Measurements from ENCODE around the gene GARIN3.

- TF ChIP-seq FOXM1 (IDR thresholded peaks at IDR 0.05; ENCODE audit: low read depth): no peak
- TF ChIP-seq, protein P1, sequence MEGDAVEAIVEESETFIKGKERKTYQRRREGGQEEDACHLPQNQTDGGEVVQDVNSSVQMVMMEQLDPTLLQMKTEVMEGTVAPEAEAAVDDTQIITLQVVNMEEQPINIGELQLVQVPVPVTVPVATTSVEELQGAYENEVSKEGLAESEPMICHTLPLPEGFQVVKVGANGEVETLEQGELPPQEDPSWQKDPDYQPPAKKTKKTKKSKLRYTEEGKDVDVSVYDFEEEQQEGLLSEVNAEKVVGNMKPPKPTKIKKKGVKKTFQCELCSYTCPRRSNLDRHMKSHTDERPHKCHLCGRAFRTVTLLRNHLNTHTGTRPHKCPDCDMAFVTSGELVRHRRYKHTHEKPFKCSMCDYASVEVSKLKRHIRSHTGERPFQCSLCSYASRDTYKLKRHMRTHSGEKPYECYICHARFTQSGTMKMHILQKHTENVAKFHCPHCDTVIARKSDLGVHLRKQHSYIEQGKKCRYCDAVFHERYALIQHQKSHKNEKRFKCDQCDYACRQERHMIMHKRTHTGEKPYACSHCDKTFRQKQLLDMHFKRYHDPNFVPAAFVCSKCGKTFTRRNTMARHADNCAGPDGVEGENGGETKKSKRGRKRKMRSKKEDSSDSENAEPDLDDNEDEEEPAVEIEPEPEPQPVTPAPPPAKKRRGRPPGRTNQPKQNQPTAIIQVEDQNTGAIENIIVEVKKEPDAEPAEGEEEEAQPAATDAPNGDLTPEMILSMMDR (IDR thresholded peaks at IDR 0.05): no peak
- TF ChIP-seq, protein P2, sequence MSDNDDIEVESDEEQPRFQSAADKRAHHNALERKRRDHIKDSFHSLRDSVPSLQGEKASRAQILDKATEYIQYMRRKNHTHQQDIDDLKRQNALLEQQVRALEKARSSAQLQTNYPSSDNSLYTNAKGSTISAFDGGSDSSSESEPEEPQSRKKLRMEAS (IDR thresholded peaks at IDR 0.05; ENCODE audit: low read depth): no peak
- no peak for TF ChIP-seq SIN3A (IDR thresholded peaks at IDR 0.05; ENCODE audit: borderline replicate concordance, low read depth, low read length)
- TF ChIP-seq RFX5 (IDR thresholded peaks at IDR 0.05; ENCODE audit: low read length): no peak
- TF ChIP-seq CHD2 (IDR thresholded peaks at IDR 0.05; ENCODE audit: low read length, partially characterized antibody): no peak
Measured at GRCh38 chr5:157214861-157215513, 48.9 kb upstream of the GARIN3 start.
